AG10803 (cell line): Measurements from ENCODE around the gene CX3CR1.

Experiments
- DNase-seq: peaks from one replicate; pipeline ENCODE4 v3.0.0; 2010; ENCODE audit warnings: low read depth
- H3K4me3 ChIP-seq: 2 replicates; pipeline ENCODE4 v1.5.1; 2011; ENCODE audit warnings: mild to moderate bottlenecking, low read length, control low read depth
- CTCF ChIP-seq: conservative IDR thresholded peaks from 2 replicates; pipeline ENCODE4 v1.5.1; 2011; ENCODE audit warnings: mild to moderate bottlenecking, low read length, control low read depth, inconsistent platforms

The CX3CR1 gene

GRCh38 chr3:39291903-39292329 is 12.1 kb upstream of the CX3CR1 start:
- TF ChIP-seq CTCF = peak; percentile 90
- H3K4me3 ChIP-seq = no peak overlapping the region
- peak; percentile 29 for DNase-seq

GRCh38 chr3:39290255-39290654 is 10.4 kb upstream of the CX3CR1 start:
- no peak for DNase-seq
- no peak overlapping the region for H3K4me3 ChIP-seq
- TF ChIP-seq CTCF = no peak

- no peak for DNase-seq
Observed at GRCh38 chr3:39289107-39289506, 9.3 kb upstream of the CX3CR1 start.

GRCh38 chr3:39288300-39288808 is 8.5 kb upstream of the CX3CR1 start:
- peak; percentile 60 for DNase-seq
- no peak overlapping the region for H3K4me3 ChIP-seq
- peak; percentile 93 for TF ChIP-seq CTCF

More at GRCh38 chr3:39289107-39289506, 9.3 kb upstream of the CX3CR1 start:
- no peak overlapping the region for H3K4me3 ChIP-seq
- no peak for TF ChIP-seq CTCF

- no peak for TF ChIP-seq CTCF
- peak; percentile 49 for DNase-seq
- H3K4me3 ChIP-seq = no peak overlapping the region
Observed at GRCh38 chr3:39287216-39288164, 7.7 kb upstream of the CX3CR1 start.

- no peak for TF ChIP-seq CTCF
- no peak for DNase-seq
- H3K4me3 ChIP-seq = no peak overlapping the region
Observed at GRCh38 chr3:39286771-39287170, 6.9 kb upstream of the CX3CR1 start.

- no peak for TF ChIP-seq CTCF
- no peak for DNase-seq
- no peak overlapping the region for H3K4me3 ChIP-seq
Observed at GRCh38 chr3:39285332-39285731, 5.5 kb upstream of the CX3CR1 start.
